ENCODE results near the gene IFFO2.

Gene IFFO2

DNA sequence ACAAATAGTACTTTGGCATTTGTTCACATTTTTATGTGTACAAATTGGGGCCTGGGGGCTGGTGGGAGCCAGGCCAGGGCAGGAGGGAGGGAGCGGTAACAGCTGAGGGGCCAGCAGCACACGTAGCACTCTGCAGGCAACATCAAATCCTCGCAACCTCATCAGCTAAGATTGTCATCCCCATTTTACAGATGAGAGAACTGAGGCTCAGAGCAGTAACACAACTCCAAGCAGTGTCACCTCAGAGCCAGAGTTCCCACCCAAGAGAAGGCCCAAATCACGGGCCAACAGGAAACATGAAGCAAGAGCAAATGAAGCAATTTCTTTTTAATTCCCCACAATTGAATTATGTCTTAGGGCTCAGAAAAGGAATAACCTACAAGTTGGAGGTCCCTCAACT lies 14.1 kb downstream of the IFFO2 start:
- TF ChIP-seq CTCF (conservative IDR thresholded peaks at IDR 0.05; ENCODE audit: low read depth, low read length), result no peak
- no peak for DNase-seq (ENCODE audit: low read depth)
- H3K4me3 ChIP-seq (ENCODE audit: low read length), result no peak overlapping the region

GRCh38 chr1:18941221-18942141 lies 15.0 kb downstream of the IFFO2 start:
- peak; percentile 90 for DNase-seq (ENCODE audit: low read depth)
- no peak for TF ChIP-seq CTCF (conservative IDR thresholded peaks at IDR 0.05; ENCODE audit: low read depth, low read length)

DNA sequence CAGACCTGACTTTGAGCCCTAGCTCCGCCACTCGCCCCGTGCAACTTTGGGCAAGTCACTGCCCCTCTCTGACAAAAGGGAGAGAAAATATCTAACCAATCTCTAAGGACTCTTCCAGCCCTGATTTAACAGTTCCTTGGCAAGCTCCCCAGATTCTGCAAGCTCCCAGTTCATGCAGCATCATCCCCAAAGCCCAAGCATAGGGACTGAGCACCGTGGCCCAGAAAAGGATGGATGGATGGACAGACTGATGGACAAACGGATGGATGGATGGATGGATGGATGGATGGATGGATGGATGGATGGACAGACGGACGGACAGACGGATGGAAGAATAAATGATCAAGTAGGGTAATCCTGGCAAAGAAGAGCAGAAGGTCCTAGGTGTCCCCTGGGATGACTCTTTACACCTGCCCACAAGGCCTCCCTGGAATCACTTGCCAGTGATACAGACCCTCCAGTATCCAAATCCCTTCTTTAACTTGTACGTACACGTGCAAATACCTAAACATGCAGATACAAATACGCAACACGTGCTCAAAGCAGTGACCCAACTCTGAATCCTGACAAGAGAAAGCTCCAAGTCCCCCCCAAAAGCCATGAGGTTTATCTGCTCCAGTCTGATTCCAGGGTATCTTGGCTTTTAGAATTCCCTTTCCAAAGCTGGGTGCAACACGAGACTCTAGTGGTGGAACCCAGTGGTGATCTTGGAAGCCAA lies 16.0 kb downstream of the IFFO2 start:
- H3K4me3 ChIP-seq (ENCODE audit: low read length), result no peak overlapping the region
- no peak for TF ChIP-seq CTCF (conservative IDR thresholded peaks at IDR 0.05; ENCODE audit: low read depth, low read length)
- DNase-seq (ENCODE audit: low read depth), result no peak

More at GRCh38 chr1:18941221-18942141, 15.0 kb downstream of the IFFO2 start:
- H3K4me3 ChIP-seq (ENCODE audit: low read length), result no peak overlapping the region

GRCh38 chr1:18939398-18940302 lies 16.8 kb downstream of the IFFO2 start:
- no peak overlapping the region for H3K4me3 ChIP-seq (ENCODE audit: low read length)
- no peak for DNase-seq (ENCODE audit: low read depth)
- TF ChIP-seq CTCF (conservative IDR thresholded peaks at IDR 0.05; ENCODE audit: low read depth, low read length), result no peak

DNA sequence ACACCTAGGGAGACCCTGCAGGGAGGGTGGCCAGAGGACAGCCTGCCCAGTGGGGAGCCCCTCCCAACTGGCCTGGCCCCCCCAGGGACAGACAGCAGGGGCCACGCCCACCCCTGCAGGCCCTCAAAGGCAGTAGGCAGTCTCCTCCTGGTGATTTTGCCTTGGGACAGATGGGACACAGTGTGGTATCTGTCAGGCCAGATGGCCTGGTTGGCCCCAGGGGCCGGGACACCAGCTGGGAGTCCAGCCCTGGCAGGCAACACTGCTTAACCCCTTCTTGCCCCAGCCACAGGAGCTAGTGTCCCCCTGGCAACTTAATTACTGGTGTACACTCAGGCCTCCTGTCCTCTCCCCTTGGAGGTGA lies 17.8 kb downstream of the IFFO2 start:
- no peak for DNase-seq (ENCODE audit: low read depth)
- no peak overlapping the region for H3K4me3 ChIP-seq (ENCODE audit: low read length)
- no peak for TF ChIP-seq CTCF (conservative IDR thresholded peaks at IDR 0.05; ENCODE audit: low read depth, low read length)

- TF ChIP-seq CTCF (conservative IDR thresholded peaks at IDR 0.05; ENCODE audit: low read depth, low read length), result no peak
- H3K4me3 ChIP-seq (ENCODE audit: low read length), result no peak overlapping the region
- DNase-seq (ENCODE audit: low read depth), result no peak
Observed at GRCh38 chr1:18938008-18938706, 18.3 kb downstream of the IFFO2 start.
